HCT116 (cell line): ENCODE data around the gene URM1. TPM values are rescaled to one million over a fixed set of nuclear protein-coding genes. Genes with fewer than 3 reads are reported as not detected.

Source experiments
- CTCF ChIP-seq, 3 experiments: fragments of 200-600 bp in 1 of 3; sonication (generic) in 1 of 3; IDR thresholded peaks in 2 of 3; conservative IDR thresholded peaks in 1 of 3; 2 replicates each; pipeline ENCODE4 v1.5.1; 2012 to 2017; ENCODE audit warnings: low read depth in 2 of 3, low read length in 2 of 3, antibody characterized with exemption in 1 of 3, borderline replicate concordance in 1 of 3, control low read depth in 1 of 3, mild to moderate bottlenecking in 1 of 3, mixed read lengths in 1 of 3, mixed run types in 1 of 3, moderate library complexity in 1 of 3; ENCODE audit not compliant: insufficient read depth in 1 of 3
- EGR1 ChIP-seq: IDR thresholded peaks from 2 replicates; pipeline ENCODE4 v1.6.1; 2012; ENCODE audit warnings: low read depth
- ELF1 ChIP-seq: IDR thresholded peaks from 2 replicates; pipeline ENCODE4 v1.6.1; 2012; ENCODE audit warnings: low read depth, borderline replicate concordance
- EZH2 ChIP-seq: fragments of 200-600 bp; sonication (generic); IDR thresholded peaks from 2 replicates; pipeline ENCODE4 v1.6.1; 2017; ENCODE audit warnings: antibody characterized with exemption, mixed run types
- FOSL1 ChIP-seq: IDR thresholded peaks from 2 replicates; pipeline ENCODE4 v1.6.1; 2012; ENCODE audit warnings: low read depth
- POLR2A ChIP-seq: IDR thresholded peaks from 2 replicates; pipeline ENCODE4 v1.7.0; 2011; ENCODE audit warnings: borderline replicate concordance; ENCODE audit not compliant: insufficient read depth, insufficient read length; ENCODE audit errors: extremely low read depth
- SRF ChIP-seq: IDR thresholded peaks from 2 replicates; pipeline ENCODE4 v1.6.1; 2012; ENCODE audit warnings: low read depth
- ZNF274 ChIP-seq: fragments of 200-500 bp; sonication (Bioruptor generic); IDR thresholded peaks from 2 replicates; pipeline ENCODE4 v1.6.1; 2014; ENCODE audit warnings: mild to moderate bottlenecking, low read depth, low read length, inconsistent platforms
- total RNA-seq: library from RNA; stranded (reverse); gene quantifications from one replicate; pipeline ENCODE4 v1.2.1, GENCODE V29; 2021; ENCODE audit not compliant: unreplicated experiment
- TF ChIP-seq, protein P1 (sequence below): IDR thresholded peaks from 2 replicates; pipeline ENCODE4 v1.6.1; 2012; ENCODE audit warnings: low read depth
- TF ChIP-seq, protein P2 (sequence below): IDR thresholded peaks from 2 replicates; pipeline ENCODE4 v1.6.1; 2012
- TF ChIP-seq, protein P3 (sequence below): IDR thresholded peaks from 2 replicates; pipeline ENCODE4 v1.6.1; 2011; ENCODE audit warnings: mild to moderate bottlenecking, low read length, moderate library complexity; ENCODE audit not compliant: insufficient replicate concordance; ENCODE audit errors: extremely low read depth

URM1 gene
- total RNA-seq, 1 experiment from 2014 or later, result 51.6 TPM

GRCh38 chr9:128322404-128323211 lies 48.6 kb upstream of the URM1 start, which contains the start of the genes COQ4 and TRUB2 (continued):
- TF ChIP-seq, protein P1, sequence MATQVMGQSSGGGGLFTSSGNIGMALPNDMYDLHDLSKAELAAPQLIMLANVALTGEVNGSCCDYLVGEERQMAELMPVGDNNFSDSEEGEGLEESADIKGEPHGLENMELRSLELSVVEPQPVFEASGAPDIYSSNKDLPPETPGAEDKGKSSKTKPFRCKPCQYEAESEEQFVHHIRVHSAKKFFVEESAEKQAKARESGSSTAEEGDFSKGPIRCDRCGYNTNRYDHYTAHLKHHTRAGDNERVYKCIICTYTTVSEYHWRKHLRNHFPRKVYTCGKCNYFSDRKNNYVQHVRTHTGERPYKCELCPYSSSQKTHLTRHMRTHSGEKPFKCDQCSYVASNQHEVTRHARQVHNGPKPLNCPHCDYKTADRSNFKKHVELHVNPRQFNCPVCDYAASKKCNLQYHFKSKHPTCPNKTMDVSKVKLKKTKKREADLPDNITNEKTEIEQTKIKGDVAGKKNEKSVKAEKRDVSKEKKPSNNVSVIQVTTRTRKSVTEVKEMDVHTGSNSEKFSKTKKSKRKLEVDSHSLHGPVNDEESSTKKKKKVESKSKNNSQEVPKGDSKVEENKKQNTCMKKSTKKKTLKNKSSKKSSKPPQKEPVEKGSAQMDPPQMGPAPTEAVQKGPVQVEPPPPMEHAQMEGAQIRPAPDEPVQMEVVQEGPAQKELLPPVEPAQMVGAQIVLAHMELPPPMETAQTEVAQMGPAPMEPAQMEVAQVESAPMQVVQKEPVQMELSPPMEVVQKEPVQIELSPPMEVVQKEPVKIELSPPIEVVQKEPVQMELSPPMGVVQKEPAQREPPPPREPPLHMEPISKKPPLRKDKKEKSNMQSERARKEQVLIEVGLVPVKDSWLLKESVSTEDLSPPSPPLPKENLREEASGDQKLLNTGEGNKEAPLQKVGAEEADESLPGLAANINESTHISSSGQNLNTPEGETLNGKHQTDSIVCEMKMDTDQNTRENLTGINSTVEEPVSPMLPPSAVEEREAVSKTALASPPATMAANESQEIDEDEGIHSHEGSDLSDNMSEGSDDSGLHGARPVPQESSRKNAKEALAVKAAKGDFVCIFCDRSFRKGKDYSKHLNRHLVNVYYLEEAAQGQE, result no peak
- TF ChIP-seq EGR1 (no peak), FOSL1 (no peak), SRF (no peak), EZH2 (no peak), ZNF274 (no peak), CTCF (IDR thresholded peaks at IDR 0.05 in 2 of 3, conservative IDR thresholded peaks at IDR 0.05 in 1 of 3; ENCODE audit: borderline replicate concordance in 1 of 3, insufficient read depth in 1 of 3, low read depth in 2 of 3, low read length in 2 of 3) (no peak), ELF1 (no peak), POLR2A (peak; percentile 27)
- TF ChIP-seq, protein P2, sequence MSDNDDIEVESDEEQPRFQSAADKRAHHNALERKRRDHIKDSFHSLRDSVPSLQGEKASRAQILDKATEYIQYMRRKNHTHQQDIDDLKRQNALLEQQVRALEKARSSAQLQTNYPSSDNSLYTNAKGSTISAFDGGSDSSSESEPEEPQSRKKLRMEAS, result no peak
- TF ChIP-seq, protein P3, sequence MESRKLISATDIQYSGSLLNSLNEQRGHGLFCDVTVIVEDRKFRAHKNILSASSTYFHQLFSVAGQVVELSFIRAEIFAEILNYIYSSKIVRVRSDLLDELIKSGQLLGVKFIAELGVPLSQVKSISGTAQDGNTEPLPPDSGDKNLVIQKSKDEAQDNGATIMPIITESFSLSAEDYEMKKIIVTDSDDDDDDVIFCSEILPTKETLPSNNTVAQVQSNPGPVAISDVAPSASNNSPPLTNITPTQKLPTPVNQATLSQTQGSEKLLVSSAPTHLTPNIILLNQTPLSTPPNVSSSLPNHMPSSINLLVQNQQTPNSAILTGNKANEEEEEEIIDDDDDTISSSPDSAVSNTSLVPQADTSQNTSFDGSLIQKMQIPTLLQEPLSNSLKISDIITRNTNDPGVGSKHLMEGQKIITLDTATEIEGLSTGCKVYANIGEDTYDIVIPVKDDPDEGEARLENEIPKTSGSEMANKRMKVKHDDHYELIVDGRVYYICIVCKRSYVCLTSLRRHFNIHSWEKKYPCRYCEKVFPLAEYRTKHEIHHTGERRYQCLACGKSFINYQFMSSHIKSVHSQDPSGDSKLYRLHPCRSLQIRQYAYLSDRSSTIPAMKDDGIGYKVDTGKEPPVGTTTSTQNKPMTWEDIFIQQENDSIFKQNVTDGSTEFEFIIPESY, result peak; percentile 40
